Measurements from ENCODE around the gene MSTN. TPM values are rescaled to one million over a fixed set of nuclear protein-coding genes. Genes with fewer than 3 reads are reported as not detected.

MSTN gene
- total RNA-seq, 1 donor from 2014 or later = not detected

- H3K9me3 Mint-ChIP-seq (ENCODE audit: unreplicated experiment) = no peaks in the 10 kb centered on the region
- H3K4me3 Mint-ChIP-seq (ENCODE audit: unreplicated experiment) = no peak overlapping the region
- H3K4me1 Mint-ChIP-seq (ENCODE audit: low read depth, unreplicated experiment) = peaks cover 3% of the 10 kb centered on the region
- DNase-seq = no peak
- no peak for TF ChIP-seq CTCF (IDR thresholded peaks at IDR 0.05; ENCODE audit: partially characterized antibody, unreplicated experiment)
- no peak overlapping the region for H3K27ac Mint-ChIP-seq (ENCODE audit: unreplicated experiment)
- H3K36me3 Mint-ChIP-seq (ENCODE audit: unreplicated experiment) = no peaks in the 10 kb centered on the region
- H3K27me3 Mint-ChIP-seq (ENCODE audit: unreplicated experiment) = no peaks in the 10 kb centered on the region
These were observed 22.2 kb upstream of the MSTN start for GRCh38 chr2:190084704-190085103.

- Mint-ChIP-seq H3K9me3 (ENCODE audit: unreplicated experiment) (no peaks in the 10 kb centered on the region), H3K4me3 (ENCODE audit: unreplicated experiment) (no peak overlapping the region), H3K27me3 (ENCODE audit: unreplicated experiment) (no peaks in the 10 kb centered on the region), H3K36me3 (ENCODE audit: unreplicated experiment) (no peaks in the 10 kb centered on the region), H3K4me1 (ENCODE audit: low read depth, unreplicated experiment) (peaks cover 3% of the 10 kb centered on the region), H3K27ac (ENCODE audit: unreplicated experiment) (no peak overlapping the region)
- no peak for TF ChIP-seq CTCF (IDR thresholded peaks at IDR 0.05; ENCODE audit: partially characterized antibody, unreplicated experiment)
- no peak for DNase-seq
These were observed 19.6 kb upstream of the MSTN start for GRCh38 chr2:190082118-190082517.

- H3K27me3 Mint-ChIP-seq (ENCODE audit: unreplicated experiment) = no peaks in the 10 kb centered on the region
- no peak overlapping the region for H3K4me3 Mint-ChIP-seq (ENCODE audit: unreplicated experiment)
- no peak for DNase-seq
- H3K4me1 Mint-ChIP-seq (ENCODE audit: low read depth, unreplicated experiment) = peaks cover 3% of the 10 kb centered on the region
- H3K27ac Mint-ChIP-seq (ENCODE audit: unreplicated experiment) = no peak overlapping the region
- no peaks in the 10 kb centered on the region for H3K36me3 Mint-ChIP-seq (ENCODE audit: unreplicated experiment)
- H3K9me3 Mint-ChIP-seq (ENCODE audit: unreplicated experiment) = no peaks in the 10 kb centered on the region
- no peak for TF ChIP-seq CTCF (IDR thresholded peaks at IDR 0.05; ENCODE audit: partially characterized antibody, unreplicated experiment)
These were observed 18.1 kb upstream of the MSTN start for GRCh38 chr2:190080527-190081049.

GRCh38 chr2:190079160-190079559, 16.6 kb upstream of the MSTN start:
- Mint-ChIP-seq H3K4me1 (ENCODE audit: low read depth, unreplicated experiment) (no peaks in the 10 kb centered on the region), H3K4me3 (ENCODE audit: unreplicated experiment) (no peak overlapping the region), H3K36me3 (ENCODE audit: unreplicated experiment) (no peaks in the 10 kb centered on the region), H3K27me3 (ENCODE audit: unreplicated experiment) (no peaks in the 10 kb centered on the region), H3K9me3 (ENCODE audit: unreplicated experiment) (no peaks in the 10 kb centered on the region), H3K27ac (ENCODE audit: unreplicated experiment) (no peak overlapping the region)
- no peak for TF ChIP-seq CTCF (IDR thresholded peaks at IDR 0.05; ENCODE audit: partially characterized antibody, unreplicated experiment)
- DNase-seq = no peak

GRCh38 chr2:190075623-190076022, 13.1 kb upstream of the MSTN start:
- H3K9me3 Mint-ChIP-seq (ENCODE audit: unreplicated experiment) = no peaks in the 10 kb centered on the region
- no peak for TF ChIP-seq CTCF (IDR thresholded peaks at IDR 0.05; ENCODE audit: partially characterized antibody, unreplicated experiment)
- H3K36me3 Mint-ChIP-seq (ENCODE audit: unreplicated experiment) = no peaks in the 10 kb centered on the region
- H3K27ac Mint-ChIP-seq (ENCODE audit: unreplicated experiment) = no peak overlapping the region
- no peak for DNase-seq
- H3K4me1 Mint-ChIP-seq (ENCODE audit: low read depth, unreplicated experiment) = no peaks in the 10 kb centered on the region
- no peak overlapping the region for H3K4me3 Mint-ChIP-seq (ENCODE audit: unreplicated experiment)
- H3K27me3 Mint-ChIP-seq (ENCODE audit: unreplicated experiment) = no peaks in the 10 kb centered on the region

All from glutamatergic neuron (in vitro differentiated cells).